KMS-11 (cell line): Measurements from ENCODE around the gene YEATS4.

Source experiments
- H2AFZ ChIP-seq: fragments of 200-600 bp; sonication (generic); 2 replicates; pipeline ENCODE4 v1.6.1; 2016; ENCODE audit warnings: antibody characterized with exemption, mixed run types, low read depth
- H3K27ac ChIP-seq: fragments of 200-600 bp; sonication (generic); 2 replicates; pipeline ENCODE4 v1.6.1; 2016; ENCODE audit warnings: mild to moderate bottlenecking, mixed run types
- H3K27me3 ChIP-seq: fragments of 200-600 bp; sonication (generic); 2 replicates; pipeline ENCODE4 v1.6.1; 2017; ENCODE audit warnings: mild to moderate bottlenecking, low read depth, mixed run types, moderate library complexity; ENCODE audit not compliant: insufficient read depth
- H3K36me3 ChIP-seq: fragments of 200-600 bp; sonication (generic); 2 replicates; pipeline ENCODE4 v1.6.1; 2017; ENCODE audit warnings: mild to moderate bottlenecking, mixed run types; ENCODE audit not compliant: insufficient read depth
- H3K4me1 ChIP-seq: fragments of 200-600 bp; sonication (generic); 2 replicates; pipeline ENCODE4 v1.6.1; 2016; ENCODE audit warnings: mild to moderate bottlenecking, low read depth, mixed run types; ENCODE audit not compliant: poor library complexity, severe bottlenecking
- H3K4me2 ChIP-seq: fragments of 200-600 bp; sonication (generic); 2 replicates; pipeline ENCODE4 v1.7.0; 2016; ENCODE audit warnings: mild to moderate bottlenecking, mixed run types
- H3K4me3 ChIP-seq: fragments of 200-600 bp; sonication (generic); IDR thresholded peaks from 2 replicates; pipeline ENCODE4 v1.6.1; 2017; ENCODE audit warnings: low read depth, low read length, mixed read lengths; ENCODE audit not compliant: insufficient read depth
- H3K79me2 ChIP-seq: fragments of 200-600 bp; sonication (generic); 2 replicates; pipeline ENCODE4 v1.6.1; 2016; ENCODE audit warnings: low read depth, mixed run types; ENCODE audit not compliant: insufficient read depth
- H3K9ac ChIP-seq: fragments of 200-600 bp; sonication (generic); 2 replicates; pipeline ENCODE4 v1.6.1; 2016; ENCODE audit warnings: mild to moderate bottlenecking, mixed run types
- H4K20me1 ChIP-seq: fragments of 200-600 bp; sonication (generic); 2 replicates; pipeline ENCODE4 v1.6.1; 2016; ENCODE audit warnings: mild to moderate bottlenecking, mixed run types; ENCODE audit not compliant: insufficient read depth
- TF ChIP-seq, protein P1 (sequence below): fragments of 200-600 bp; sonication (generic); conservative IDR thresholded peaks from 2 replicates; pipeline ENCODE4 v1.6.1; 2017; ENCODE audit warnings: low read depth, mild to moderate bottlenecking, antibody characterized with exemption, low read length, moderate library complexity, mixed read lengths

Gene YEATS4

DNA sequence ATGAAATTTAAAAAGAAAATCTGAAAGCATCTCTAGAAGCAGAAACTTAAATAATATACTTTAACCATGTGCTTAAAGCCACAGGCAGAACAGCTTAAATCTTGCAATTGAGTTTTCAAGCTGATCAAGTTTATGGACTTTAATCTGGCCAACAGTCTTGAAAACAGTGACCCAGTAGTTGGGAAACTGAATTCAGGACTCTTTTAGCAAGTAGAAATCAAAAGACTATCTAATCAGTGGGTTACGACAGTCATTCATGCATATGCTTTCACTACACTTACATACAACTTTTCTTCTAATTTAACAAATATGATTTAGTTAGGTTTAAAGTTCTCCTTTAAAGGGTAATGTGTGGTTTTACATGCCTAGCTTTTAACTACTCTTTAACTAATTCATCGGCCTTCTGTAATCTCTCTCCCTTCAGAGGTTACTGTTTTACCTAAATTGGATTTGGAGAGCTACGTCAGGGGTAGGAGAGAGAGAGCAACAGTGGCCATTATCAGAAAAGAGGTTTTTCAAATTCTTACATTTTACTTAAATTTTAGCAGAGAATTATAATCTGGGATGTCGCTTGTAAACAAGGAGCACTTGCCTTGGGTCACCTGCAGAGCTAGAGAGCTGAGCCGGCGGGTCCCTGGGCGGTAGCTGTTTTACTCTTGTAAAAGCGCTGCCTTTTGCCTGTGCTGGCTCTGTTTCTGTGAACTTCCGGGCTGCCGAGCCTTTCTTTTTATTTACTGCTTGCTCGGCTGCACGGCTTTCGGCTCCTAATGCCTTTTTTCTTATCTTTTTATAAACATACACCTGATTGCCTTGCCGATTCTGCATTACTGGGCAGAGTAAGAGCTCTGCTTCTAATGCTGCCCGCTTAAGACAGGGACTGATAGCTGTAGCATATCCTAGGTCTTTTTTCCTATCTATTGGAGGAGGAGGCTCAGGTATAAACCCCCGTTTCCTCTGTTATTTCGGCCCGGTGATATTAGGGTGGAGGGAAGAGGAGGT is 28.8 kb upstream of the YEATS4 start:
- Histone ChIP-seq H3K4me2 (no peak overlapping the region), H3K4me3 (no peak overlapping the region), H3K36me3 (no peaks in the 10 kb centered on the region), H3K4me1 (no peaks in the 10 kb centered on the region), H4K20me1 (no peaks in the 10 kb centered on the region), H3K27ac (no peak overlapping the region), H3K9ac (no peak overlapping the region), H2AFZ (no peak overlapping the region), H3K79me2 (no peaks in the 10 kb centered on the region), H3K27me3 (no peaks in the 10 kb centered on the region)
- TF ChIP-seq, protein P1, sequence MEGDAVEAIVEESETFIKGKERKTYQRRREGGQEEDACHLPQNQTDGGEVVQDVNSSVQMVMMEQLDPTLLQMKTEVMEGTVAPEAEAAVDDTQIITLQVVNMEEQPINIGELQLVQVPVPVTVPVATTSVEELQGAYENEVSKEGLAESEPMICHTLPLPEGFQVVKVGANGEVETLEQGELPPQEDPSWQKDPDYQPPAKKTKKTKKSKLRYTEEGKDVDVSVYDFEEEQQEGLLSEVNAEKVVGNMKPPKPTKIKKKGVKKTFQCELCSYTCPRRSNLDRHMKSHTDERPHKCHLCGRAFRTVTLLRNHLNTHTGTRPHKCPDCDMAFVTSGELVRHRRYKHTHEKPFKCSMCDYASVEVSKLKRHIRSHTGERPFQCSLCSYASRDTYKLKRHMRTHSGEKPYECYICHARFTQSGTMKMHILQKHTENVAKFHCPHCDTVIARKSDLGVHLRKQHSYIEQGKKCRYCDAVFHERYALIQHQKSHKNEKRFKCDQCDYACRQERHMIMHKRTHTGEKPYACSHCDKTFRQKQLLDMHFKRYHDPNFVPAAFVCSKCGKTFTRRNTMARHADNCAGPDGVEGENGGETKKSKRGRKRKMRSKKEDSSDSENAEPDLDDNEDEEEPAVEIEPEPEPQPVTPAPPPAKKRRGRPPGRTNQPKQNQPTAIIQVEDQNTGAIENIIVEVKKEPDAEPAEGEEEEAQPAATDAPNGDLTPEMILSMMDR = no peak

DNA sequence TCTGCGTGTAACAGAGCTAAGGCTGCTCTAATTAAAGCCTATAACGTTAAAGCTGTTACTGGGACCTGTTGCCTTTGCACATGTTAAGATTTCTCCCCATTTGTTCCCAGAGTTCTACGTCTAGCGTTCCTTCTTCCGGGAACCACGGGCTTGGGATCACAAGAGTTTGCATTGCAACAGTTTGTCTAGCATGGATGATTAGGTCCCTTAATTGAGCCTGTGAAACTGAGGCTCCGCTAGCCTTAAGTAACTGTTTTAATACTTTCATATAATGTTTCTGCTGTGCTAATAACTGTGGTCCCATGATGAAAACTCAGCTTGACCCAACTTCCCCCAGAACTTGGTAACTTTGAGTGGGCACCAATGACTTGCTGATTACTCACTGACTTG is 28.0 kb upstream of the YEATS4 start:
- Histone ChIP-seq H3K27ac (no peak overlapping the region), H4K20me1 (no peaks in the 10 kb centered on the region), H3K79me2 (no peaks in the 10 kb centered on the region), H3K9ac (no peak overlapping the region), H3K27me3 (no peaks in the 10 kb centered on the region), H3K4me1 (no peaks in the 10 kb centered on the region), H2AFZ (no peak overlapping the region), H3K4me2 (no peak overlapping the region), H3K4me3 (no peak overlapping the region), H3K36me3 (no peaks in the 10 kb centered on the region)
- TF ChIP-seq, protein P1 = no peak

DNA sequence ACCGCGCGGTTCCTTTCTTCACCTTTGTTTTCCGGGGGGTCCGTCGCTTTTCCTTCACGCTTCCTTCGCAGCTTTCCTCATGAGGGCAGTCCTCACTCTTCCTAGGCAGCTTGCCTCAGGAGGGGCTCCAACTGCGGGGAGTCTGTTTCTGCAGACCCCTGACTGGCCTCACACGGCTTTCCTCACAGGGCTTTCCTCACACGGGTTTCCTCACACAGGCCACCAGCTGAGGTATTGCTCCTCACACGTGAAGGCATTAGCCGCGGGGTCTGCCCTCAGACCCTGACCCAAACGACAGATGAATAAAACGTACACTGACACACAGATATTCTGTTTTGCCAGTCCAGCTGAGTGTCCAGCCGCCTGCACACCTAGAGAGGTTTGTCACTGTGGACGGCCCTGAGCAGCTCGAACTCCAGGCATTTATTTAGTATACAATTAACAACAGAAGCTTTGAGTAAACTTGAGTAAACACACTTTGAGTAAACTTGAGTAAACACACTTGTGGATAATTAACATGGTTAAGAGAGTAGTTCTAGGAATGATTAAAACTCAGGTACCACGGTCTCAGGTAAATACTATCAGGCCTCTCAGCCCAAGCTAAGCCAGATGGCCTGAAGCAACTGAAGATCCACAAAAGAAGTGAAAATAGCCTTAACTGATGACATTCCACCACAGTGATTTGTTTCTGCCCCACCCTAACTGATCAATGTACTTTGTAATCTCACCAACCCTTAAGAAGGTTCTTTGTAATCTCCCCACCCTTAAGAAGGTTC is 27.4 kb upstream of the YEATS4 start:
- Histone ChIP-seq H3K4me1 (no peaks in the 10 kb centered on the region), H3K9ac (no peak overlapping the region), H3K36me3 (no peaks in the 10 kb centered on the region), H3K27me3 (no peaks in the 10 kb centered on the region), H3K4me3 (no peak overlapping the region), H3K27ac (no peak overlapping the region), H2AFZ (no peak overlapping the region), H4K20me1 (no peaks in the 10 kb centered on the region), H3K79me2 (no peaks in the 10 kb centered on the region), H3K4me2 (no peak overlapping the region)
- TF ChIP-seq, protein P1 = no peak

DNA sequence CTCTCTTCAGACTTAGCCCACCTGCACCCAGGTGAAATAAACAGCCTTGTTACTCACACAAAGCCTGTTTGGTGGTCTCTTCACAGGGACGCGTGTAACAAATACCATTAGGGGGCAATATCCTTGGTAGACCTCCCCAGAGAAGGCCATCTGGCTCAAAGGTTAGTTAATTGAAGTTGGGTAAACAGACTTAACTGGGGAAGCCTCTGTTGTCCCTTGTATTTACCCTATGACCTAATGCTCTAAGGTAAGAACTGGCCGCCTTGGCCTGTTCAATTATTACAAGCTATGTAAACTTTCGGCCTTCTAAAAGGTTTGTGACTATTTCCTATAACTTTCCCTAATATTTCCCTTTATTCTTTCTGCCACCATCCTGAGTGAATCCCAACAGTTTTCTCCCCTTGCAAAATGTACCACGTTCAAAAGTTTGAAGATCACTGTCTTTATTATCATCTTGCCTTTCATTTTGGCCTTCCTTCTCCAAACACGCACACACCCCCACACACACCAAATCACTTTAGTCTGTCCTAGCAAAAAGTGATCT is 26.7 kb upstream of the YEATS4 start:
- no peak overlapping the region for H3K4me2 ChIP-seq
- no peak overlapping the region for H3K27ac ChIP-seq
- H3K4me1 ChIP-seq = no peaks in the 10 kb centered on the region
- no peaks in the 10 kb centered on the region for H3K36me3 ChIP-seq
- H3K27me3 ChIP-seq = no peaks in the 10 kb centered on the region
- H4K20me1 ChIP-seq = no peaks in the 10 kb centered on the region
- TF ChIP-seq, protein P1 = no peak
- no peak overlapping the region for H3K4me3 ChIP-seq
- H2AFZ ChIP-seq = no peak overlapping the region
- H3K79me2 ChIP-seq = no peaks in the 10 kb centered on the region
- no peak overlapping the region for H3K9ac ChIP-seq
